IPS DF 6.9 (cell line): ENCODE measurements around the gene PRSS27.

Source experiments
- DNase-seq: peaks from one replicate; pipeline ENCODE4 v3.0.0-alpha.2; 2013; ENCODE audit warnings: low read depth, low spot score
- H3K27ac ChIP-seq: one replicate; pipeline ENCODE4 v1.5.1; 2013; ENCODE audit warnings: low read length, control low read depth
- H3K27me3 ChIP-seq: 2 replicates; pipeline ENCODE4 v1.6.1; 2013; ENCODE audit warnings: mild to moderate bottlenecking, low read length; ENCODE audit not compliant: control insufficient read depth, insufficient read depth
- H3K36me3 ChIP-seq: 2 replicates; pipeline ENCODE4 v1.6.1; 2013; ENCODE audit warnings: low read length; ENCODE audit not compliant: control insufficient read depth, insufficient read depth
- H3K4me1 ChIP-seq: 2 replicates; pipeline ENCODE4 v1.6.1; 2013; ENCODE audit warnings: low read length; ENCODE audit not compliant: control insufficient read depth, insufficient read depth
- H3K4me3 ChIP-seq: 2 replicates; pipeline ENCODE4 v1.5.1; 2013; ENCODE audit warnings: mild to moderate bottlenecking, low read length
- H3K9me3 ChIP-seq: 2 replicates; pipeline ENCODE4 v1.6.1; 2013; ENCODE audit warnings: low read length, inconsistent platforms; ENCODE audit not compliant: control insufficient read depth, insufficient read depth
- WGBS: extraction: QIAGEN DNeasy Blood & Tissue Kit; methylation state at CpG from one replicate; pipeline ENCODE4 v1.1.7; 2013; ENCODE audit warnings: mixed read lengths, missing lambda C conversion rate; ENCODE audit not compliant: insufficient read length, insufficient coverage; 5-methylcytosine and 5-hydroxymethylcytosine counted together

PRSS27 gene

GRCh38 chr16:2740476-2740875 is 20.5 kb upstream of the PRSS27 start:
- Histone ChIP-seq H3K27ac (no peak overlapping the region), H3K4me1 (no peaks in the 10 kb centered on the region), H3K36me3 (no peaks in the 10 kb centered on the region), H3K4me3 (no peak overlapping the region), H3K27me3 (no peaks in the 10 kb centered on the region), H3K9me3 (no peaks in the 10 kb centered on the region)
- no CpG with 5 or more reads among the region's 6 CpGs for WGBS
- no peak for DNase-seq

- Histone ChIP-seq H3K27ac (no peak overlapping the region), H3K4me3 (no peak overlapping the region), H3K4me1 (no peaks in the 10 kb centered on the region), H3K36me3 (no peaks in the 10 kb centered on the region), H3K27me3 (no peaks in the 10 kb centered on the region), H3K9me3 (no peaks in the 10 kb centered on the region)
- WGBS, result no CpG with 5 or more reads among the region's 8 CpGs
- no peak for DNase-seq
Observed at GRCh38 chr16:2739625-2740430, 19.8 kb upstream of the PRSS27 start.

DNA sequence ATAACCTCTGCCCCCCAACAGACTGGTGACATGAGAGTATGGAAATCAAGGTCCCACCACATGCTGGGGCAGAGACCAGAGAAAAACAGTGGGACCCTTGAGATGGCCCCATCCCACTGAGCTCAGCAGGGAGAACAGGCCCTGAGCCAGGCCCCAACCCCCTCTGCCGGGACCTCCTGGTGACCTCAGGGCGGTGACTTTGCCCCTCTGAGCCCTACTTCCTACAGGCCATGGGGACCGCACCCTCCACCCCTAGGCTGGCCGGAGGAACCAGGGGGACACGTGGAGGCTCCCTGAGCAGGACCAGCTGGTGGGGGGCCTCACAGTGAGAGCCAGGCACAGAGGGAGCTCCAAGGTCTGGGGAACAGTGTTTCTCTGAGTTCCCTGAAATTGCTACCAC is 18.6 kb upstream of the PRSS27 start:
- Histone ChIP-seq H3K9me3 (no peaks in the 10 kb centered on the region), H3K27me3 (no peaks in the 10 kb centered on the region), H3K4me1 (no peaks in the 10 kb centered on the region), H3K4me3 (no peak overlapping the region), H3K36me3 (no peaks in the 10 kb centered on the region), H3K27ac (no peak overlapping the region)
- DNase-seq, result no peak
- no CpG with 5 or more reads among the region's 5 CpGs for WGBS

DNA sequence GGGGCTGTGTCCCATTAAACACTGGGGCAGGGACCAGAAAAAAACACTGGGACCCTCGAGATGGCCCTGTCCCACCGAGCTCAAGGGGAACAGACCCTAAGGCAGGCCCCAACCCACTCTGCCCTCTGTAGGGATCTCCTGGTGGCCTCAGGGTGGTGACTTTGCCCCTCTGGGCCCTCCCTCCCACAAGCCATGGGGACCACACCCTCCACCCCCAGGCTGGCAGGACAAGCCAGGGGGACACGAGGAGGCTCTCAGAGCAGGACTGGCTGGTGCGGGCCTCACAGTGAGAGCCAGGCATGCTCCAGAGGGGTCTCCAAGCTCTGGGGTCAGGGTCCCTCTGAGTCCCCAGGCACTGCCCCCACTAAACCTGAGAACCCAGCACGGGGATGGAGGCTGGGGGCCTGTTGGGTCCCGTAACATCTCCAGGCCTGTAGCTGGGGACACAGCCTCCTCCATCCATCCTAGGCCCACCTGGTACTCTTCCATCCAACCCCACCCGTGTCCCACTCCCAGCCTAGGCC is 17.9 kb upstream of the PRSS27 start:
- WGBS, result no CpG with 5 or more reads among the region's 7 CpGs
- DNase-seq, result no peak
- H3K4me1 ChIP-seq, result no peaks in the 10 kb centered on the region

DNA sequence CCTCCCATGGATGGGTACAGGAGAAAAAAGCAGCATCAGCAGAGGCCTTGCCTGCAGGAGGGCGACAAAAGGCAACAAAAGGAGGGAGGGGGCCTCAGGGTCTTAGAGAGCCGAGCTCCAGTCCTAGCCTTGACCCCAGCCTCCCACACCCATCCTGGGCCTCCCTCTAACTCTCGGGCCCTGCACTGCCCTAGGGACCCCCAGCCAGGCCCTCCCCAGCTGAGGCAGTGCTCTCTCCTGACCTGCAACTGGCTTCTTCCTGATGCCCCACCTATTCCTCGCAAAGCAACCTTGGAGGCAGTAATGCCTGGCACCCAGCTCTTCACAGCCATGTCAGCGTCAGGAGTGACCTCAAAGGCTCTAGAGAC is 17.2 kb upstream of the PRSS27 start:
- H3K36me3 ChIP-seq, result no peaks in the 10 kb centered on the region
- no peak overlapping the region for H3K27ac ChIP-seq
- no peak overlapping the region for H3K4me3 ChIP-seq
- WGBS, result no CpG with 5 or more reads among the region's 5 CpGs
- no peaks in the 10 kb centered on the region for H3K9me3 ChIP-seq
- no peaks in the 10 kb centered on the region for H3K4me1 ChIP-seq
- DNase-seq, result no peak
- no peaks in the 10 kb centered on the region for H3K27me3 ChIP-seq

More for the DNA sequence above, 17.9 kb upstream of the PRSS27 start:
- Histone ChIP-seq H3K9me3 (no peaks in the 10 kb centered on the region), H3K36me3 (no peaks in the 10 kb centered on the region), H3K27ac (no peak overlapping the region), H3K4me3 (no peak overlapping the region), H3K27me3 (no peaks in the 10 kb centered on the region)

GRCh38 chr16:2736476-2737237 is 16.6 kb upstream of the PRSS27 start:
- no CpG with 5 or more reads among the region's 11 CpGs for WGBS
- H3K27me3 ChIP-seq, result no peaks in the 10 kb centered on the region
- H3K9me3 ChIP-seq, result no peaks in the 10 kb centered on the region
- H3K27ac ChIP-seq, result no peak overlapping the region
- no peak for DNase-seq
- H3K36me3 ChIP-seq, result no peaks in the 10 kb centered on the region
- no peak overlapping the region for H3K4me3 ChIP-seq
- H3K4me1 ChIP-seq, result no peaks in the 10 kb centered on the region

GRCh38 chr16:2734844-2735515 is 15.0 kb upstream of the PRSS27 start:
- no CpG with 5 or more reads among the region's 10 CpGs for WGBS
- Histone ChIP-seq H3K36me3 (no peaks in the 10 kb centered on the region), H3K4me1 (no peaks in the 10 kb centered on the region), H3K27me3 (no peaks in the 10 kb centered on the region), H3K27ac (no peak overlapping the region), H3K9me3 (no peaks in the 10 kb centered on the region), H3K4me3 (no peak overlapping the region)
- DNase-seq, result no peak

DNA sequence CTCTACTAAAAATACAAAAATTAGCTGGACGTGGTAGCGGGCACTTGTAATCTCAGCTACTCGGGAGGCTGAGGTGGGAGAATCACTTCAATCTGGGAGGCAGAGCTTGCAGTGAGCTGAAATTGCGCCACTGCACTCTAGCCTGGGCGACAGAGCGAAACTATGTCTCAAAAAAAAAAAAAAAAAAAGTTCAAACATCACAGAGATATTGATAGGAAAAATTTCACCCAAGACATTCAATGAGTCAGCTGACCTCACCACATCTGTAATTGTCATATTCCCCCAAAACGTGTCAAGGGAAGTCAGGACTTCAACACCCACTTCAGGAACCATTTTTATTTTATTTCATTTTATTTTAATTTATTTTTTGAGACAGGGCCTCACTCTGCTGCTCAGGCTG is 8.0 kb upstream of the PRSS27 start:
- WGBS, result no CpG with 5 or more reads among the region's 7 CpGs
- no peaks in the 10 kb centered on the region for H3K27me3 ChIP-seq
- no peaks in the 10 kb centered on the region for H3K9me3 ChIP-seq

DNA sequence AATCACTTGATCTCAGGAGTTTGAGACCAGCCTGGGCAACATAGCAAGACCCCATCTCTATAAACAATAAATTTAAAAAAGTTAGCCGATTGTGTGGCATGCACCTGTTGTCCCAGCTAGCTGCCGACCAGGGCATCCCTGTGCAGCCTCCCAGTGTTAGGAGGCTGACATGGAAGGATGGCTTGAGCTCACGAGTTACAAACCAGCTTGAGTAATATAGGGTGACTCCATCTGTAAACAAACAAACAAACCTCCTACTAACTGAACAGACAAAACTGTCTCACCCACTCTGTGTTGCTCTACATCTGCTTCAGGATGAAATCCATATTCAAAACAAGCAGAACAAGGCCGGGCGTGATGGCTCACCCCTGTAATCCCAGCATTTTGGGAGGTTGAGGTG is 6.9 kb upstream of the PRSS27 start:
- Histone ChIP-seq H3K9me3 (no peaks in the 10 kb centered on the region), H3K4me1 (no peaks in the 10 kb centered on the region), H3K27ac (no peak overlapping the region), H3K4me3 (no peak overlapping the region), H3K27me3 (no peaks in the 10 kb centered on the region), H3K36me3 (no peaks in the 10 kb centered on the region)
- no peak for DNase-seq
- no CpG with 5 or more reads among the region's 5 CpGs for WGBS

More for the DNA sequence above, 8.0 kb upstream of the PRSS27 start:
- Histone ChIP-seq H3K27ac (no peak overlapping the region), H3K4me1 (no peaks in the 10 kb centered on the region), H3K36me3 (no peaks in the 10 kb centered on the region), H3K4me3 (no peak overlapping the region)
- DNase-seq, result no peak

DNA sequence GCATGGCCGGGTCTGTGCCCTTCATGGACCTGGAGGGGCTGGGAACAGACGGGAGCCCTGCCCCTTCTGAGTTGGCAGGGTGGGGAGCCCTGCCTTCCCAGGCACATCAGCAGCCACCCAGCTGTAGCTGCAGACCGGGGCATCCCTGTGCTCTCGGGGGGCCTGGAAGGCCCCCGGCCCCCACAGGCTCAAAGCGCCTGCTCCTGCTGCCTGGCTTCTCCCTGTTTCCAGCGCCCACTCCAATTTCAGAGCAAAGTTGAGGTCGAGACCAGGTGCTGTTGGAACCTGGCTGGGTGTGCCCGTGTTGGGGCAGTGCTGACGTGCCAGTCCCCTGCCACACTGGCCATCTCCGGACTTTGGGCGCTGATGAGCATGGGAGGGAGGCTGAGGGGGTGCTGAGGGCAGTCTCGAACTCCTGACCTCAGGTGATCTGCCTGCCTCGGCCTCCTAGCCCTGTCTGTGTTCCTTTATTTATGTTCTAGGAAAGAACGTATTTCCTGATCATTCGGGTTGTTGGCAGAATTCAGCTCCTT is 4.9 kb upstream of the PRSS27 start:
- no peak for DNase-seq
- Histone ChIP-seq H3K36me3 (no peaks in the 10 kb centered on the region), H3K27me3 (no peaks in the 10 kb centered on the region), H3K4me1 (no peaks in the 10 kb centered on the region), H3K27ac (no peak overlapping the region), H3K9me3 (no peaks in the 10 kb centered on the region), H3K4me3 (no peak overlapping the region)
- no CpG with 5 or more reads among the region's 16 CpGs for WGBS
